Measurements from ENCODE around the gene SEC61A1.

DNA sequence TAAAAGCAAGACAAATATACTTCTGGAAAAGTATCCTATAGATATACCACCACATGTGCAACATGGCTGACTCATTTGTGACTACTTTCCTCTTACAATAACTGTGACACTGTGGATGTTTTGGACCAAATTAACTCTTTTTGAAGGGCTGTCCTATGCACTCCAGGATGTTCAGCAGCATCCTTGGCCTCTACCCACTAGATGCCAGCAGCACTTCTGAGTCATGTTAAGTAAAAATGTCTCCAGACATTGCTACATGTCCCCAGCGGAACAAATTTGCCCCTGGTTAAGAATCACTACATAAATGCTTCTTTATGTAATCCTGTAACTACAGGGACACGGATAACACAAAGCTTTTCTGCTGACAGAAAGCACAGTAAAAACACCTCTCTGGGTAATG is 39.3 kb downstream of the SEC61A1 start:
- TF ChIP-seq, protein P1, sequence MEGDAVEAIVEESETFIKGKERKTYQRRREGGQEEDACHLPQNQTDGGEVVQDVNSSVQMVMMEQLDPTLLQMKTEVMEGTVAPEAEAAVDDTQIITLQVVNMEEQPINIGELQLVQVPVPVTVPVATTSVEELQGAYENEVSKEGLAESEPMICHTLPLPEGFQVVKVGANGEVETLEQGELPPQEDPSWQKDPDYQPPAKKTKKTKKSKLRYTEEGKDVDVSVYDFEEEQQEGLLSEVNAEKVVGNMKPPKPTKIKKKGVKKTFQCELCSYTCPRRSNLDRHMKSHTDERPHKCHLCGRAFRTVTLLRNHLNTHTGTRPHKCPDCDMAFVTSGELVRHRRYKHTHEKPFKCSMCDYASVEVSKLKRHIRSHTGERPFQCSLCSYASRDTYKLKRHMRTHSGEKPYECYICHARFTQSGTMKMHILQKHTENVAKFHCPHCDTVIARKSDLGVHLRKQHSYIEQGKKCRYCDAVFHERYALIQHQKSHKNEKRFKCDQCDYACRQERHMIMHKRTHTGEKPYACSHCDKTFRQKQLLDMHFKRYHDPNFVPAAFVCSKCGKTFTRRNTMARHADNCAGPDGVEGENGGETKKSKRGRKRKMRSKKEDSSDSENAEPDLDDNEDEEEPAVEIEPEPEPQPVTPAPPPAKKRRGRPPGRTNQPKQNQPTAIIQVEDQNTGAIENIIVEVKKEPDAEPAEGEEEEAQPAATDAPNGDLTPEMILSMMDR (conservative IDR thresholded peaks at IDR 0.05; ENCODE audit: low read length) = no peak
- TF ChIP-seq EZH2phosphoT487 (IDR thresholded peaks at IDR 0.05; ENCODE audit: borderline replicate concordance) = no peak

Measured in Loucy (cell line).